Adipocyte (in vitro differentiated cells): ENCODE data around the gene OGFOD2.

Experiments
- DNase-seq: peaks from one replicate; pipeline ENCODE4 v3.0.0-alpha.2; 2015; ENCODE audit warnings: low read depth
- H3K27me3 ChIP-seq: replicated peaks from 2 replicates; pipeline ENCODE4 v1.7.0; 2013; ENCODE audit warnings: mild to moderate bottlenecking, low read length, moderate library complexity; ENCODE audit not compliant: control insufficient read depth, insufficient read depth
- H3K36me3 ChIP-seq: 2 replicates; pipeline ENCODE4 v1.7.0; 2013; ENCODE audit warnings: low read length, mild to moderate bottlenecking, moderate library complexity; ENCODE audit not compliant: control insufficient read depth, insufficient read depth, severe bottlenecking
- H3K4me1 ChIP-seq: 2 replicates; pipeline ENCODE4 v1.7.0; 2013; ENCODE audit warnings: mild to moderate bottlenecking, low read length, moderate library complexity; ENCODE audit not compliant: control insufficient read depth, insufficient read depth
- H3K4me3 ChIP-seq: 2 replicates; pipeline ENCODE4 v1.7.0; 2013; ENCODE audit warnings: mild to moderate bottlenecking, low read length, moderate library complexity
- H3K9ac ChIP-seq: 2 replicates; pipeline ENCODE4 v1.7.0; 2013; ENCODE audit warnings: mild to moderate bottlenecking, low read length, moderate library complexity
- H3K9me3 ChIP-seq: 2 replicates; pipeline ENCODE4 v1.7.0; 2013; ENCODE audit warnings: mild to moderate bottlenecking, low read length, moderate library complexity; ENCODE audit not compliant: control insufficient read depth

The OGFOD2 gene

DNA sequence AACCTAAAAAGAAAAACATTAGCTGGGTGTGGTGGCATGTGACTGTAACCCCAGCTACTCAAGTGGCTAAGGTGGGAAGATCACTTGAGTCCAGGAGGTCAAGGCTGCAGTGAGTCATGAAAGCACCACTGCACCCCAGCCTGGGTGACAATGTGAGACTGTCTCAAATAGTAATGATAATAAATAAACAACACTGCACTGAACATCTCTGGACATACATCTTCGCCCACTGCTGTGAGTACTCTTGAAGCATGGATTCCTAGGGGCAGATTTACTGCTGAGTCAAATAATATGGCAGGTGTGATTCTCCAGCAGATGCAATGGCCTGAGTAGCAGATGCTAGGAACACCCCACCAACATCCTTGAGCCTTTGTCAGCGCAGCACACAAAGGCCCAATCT, 32.4 kb upstream of the OGFOD2 start:
- no peaks in the 10 kb centered on the region for H3K27me3 ChIP-seq
- H3K4me3 ChIP-seq: no peak overlapping the region
- peaks cover 22% of the 10 kb centered on the region for H3K4me1 ChIP-seq
- H3K9me3 ChIP-seq: no peaks in the 10 kb centered on the region
- H3K36me3 ChIP-seq: no peaks in the 10 kb centered on the region
- DNase-seq: no peak
- H3K9ac ChIP-seq: no peak overlapping the region

DNA sequence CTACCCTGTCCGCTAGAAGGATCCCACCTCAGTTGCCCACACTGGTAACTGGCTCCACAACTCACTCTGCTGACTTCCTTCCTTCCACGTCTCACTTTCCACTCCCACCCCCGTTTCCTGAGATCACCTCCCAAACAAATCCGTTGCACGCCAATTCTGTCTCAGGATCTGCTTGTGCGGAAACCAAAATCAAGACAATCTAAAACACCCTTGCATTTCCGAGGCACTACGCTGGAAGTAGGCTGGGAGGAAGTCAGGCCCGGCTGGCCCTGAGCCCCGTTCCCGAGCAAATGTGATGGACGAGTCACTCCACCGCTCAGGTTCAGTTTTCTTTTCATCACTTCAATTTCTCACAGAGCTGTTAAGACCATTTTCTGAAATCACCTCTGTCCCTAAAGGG, 31.8 kb upstream of the OGFOD2 start:
- Histone ChIP-seq H3K36me3 (no peaks in the 10 kb centered on the region), H3K9me3 (no peaks in the 10 kb centered on the region), H3K27me3 (no peaks in the 10 kb centered on the region), H3K9ac (no peak overlapping the region), H3K4me1 (peaks cover 22% of the 10 kb centered on the region), H3K4me3 (no peak overlapping the region)
- no peak for DNase-seq

- peak; percentile 46 for DNase-seq
- Histone ChIP-seq H3K9me3 (no peaks in the 10 kb centered on the region), H3K9ac (no peak overlapping the region), H3K4me1 (peaks cover 22% of the 10 kb centered on the region), H3K27me3 (no peaks in the 10 kb centered on the region), H3K36me3 (no peaks in the 10 kb centered on the region), H3K4me3 (no peak overlapping the region)
These were observed 30.1 kb upstream of the OGFOD2 start for GRCh38 chr12:122944605-122945592.

DNA sequence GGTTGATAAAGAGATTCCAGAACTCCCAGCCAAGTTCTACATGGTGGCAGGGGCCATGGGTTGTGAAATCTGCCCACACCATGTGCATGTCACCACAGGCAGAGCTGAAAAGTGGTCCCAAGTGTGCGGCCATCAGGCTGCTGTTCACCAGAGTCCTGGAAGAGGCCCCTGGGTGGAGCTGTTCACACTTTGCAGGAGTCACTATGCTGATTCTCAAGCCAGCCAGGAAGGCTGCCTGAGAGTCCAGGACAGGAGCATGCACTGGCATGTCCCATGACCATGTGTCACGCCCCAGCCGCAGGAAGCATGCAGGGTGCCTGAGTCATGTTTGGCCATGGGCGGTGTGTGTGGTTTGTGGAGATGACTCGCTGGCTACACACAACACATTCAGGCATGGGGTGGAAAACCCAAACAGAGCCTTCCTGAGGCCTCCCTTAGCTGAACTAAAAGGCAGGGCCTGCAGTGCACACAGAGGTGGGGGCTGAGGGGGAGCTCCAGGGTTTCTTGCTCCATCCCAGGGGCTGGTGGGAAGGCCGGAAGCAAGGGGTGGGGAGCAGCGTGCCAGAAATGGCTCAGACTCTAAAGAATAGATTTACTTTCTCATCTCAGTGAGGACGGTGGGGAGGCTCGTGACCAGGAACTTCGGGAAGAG, 28.2 kb upstream of the OGFOD2 start:
- Histone ChIP-seq H3K27me3 (no peaks in the 10 kb centered on the region), H3K4me3 (no peak overlapping the region), H3K36me3 (no peaks in the 10 kb centered on the region), H3K4me1 (peaks cover 22% of the 10 kb centered on the region), H3K9ac (peak overlapping the region; percentile 6), H3K9me3 (no peaks in the 10 kb centered on the region)
- DNase-seq: peak; percentile 97

DNA sequence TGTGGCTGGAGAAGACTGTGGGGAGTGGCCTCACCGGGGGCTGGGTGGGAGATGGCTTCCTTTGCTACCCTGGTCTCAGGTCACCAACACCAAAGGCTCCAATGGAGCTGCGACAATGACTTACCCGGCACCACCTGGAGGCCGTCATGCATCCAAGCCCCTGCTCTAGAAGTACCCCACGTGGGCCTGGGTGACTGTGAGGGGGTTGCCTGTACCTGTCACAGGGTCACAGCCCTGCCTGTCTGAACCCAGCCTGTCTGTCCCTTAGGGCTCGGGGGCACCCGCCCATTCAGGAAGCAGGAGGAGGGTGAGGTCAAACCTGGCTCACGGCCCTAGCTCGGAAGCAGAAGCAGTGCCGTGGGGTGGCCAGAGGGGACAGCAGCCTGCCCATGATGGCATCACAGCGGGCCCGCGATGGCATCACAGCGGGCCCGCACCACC, 27.7 kb upstream of the OGFOD2 start:
- Histone ChIP-seq H3K27me3 (no peaks in the 10 kb centered on the region), H3K4me1 (peaks cover 22% of the 10 kb centered on the region), H3K9me3 (no peaks in the 10 kb centered on the region), H3K4me3 (no peak overlapping the region), H3K9ac (peak overlapping the region; percentile 6), H3K36me3 (no peaks in the 10 kb centered on the region)
- DNase-seq: no peak

- H3K4me3 ChIP-seq: no peak overlapping the region
- H3K9me3 ChIP-seq: no peaks in the 10 kb centered on the region
- no peak overlapping the region for H3K9ac ChIP-seq
- H3K36me3 ChIP-seq: no peaks in the 10 kb centered on the region
- H3K4me1 ChIP-seq: peaks cover 22% of the 10 kb centered on the region
- no peaks in the 10 kb centered on the region for H3K27me3 ChIP-seq
- no peak for DNase-seq
These were observed 26.4 kb upstream of the OGFOD2 start for GRCh38 chr12:122948605-122949004.

DNA sequence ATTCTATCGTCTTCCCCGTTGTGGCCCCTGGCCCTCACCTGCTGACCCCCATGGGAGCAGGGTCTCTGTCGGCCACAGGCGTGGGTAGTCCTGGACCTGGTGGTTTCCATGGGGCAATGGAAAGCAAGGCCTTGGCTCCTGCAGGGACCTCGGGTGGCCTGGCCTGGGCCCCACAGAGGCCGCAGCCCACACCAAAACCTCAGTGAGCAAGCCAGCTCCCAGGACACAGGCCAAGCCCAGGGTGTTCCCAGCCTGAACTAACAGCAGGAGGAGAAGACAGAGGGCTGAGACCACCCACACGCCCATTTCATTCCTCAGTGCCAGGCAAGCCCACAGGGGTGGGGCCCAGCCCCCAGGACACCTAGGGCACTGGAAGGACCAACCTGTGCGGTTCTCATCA, 25.6 kb upstream of the OGFOD2 start:
- H3K9ac ChIP-seq: no peak overlapping the region
- H3K36me3 ChIP-seq: no peaks in the 10 kb centered on the region
- no peaks in the 10 kb centered on the region for H3K9me3 ChIP-seq
- H3K4me1 ChIP-seq: peaks cover 19% of the 10 kb centered on the region
- no peak overlapping the region for H3K4me3 ChIP-seq
- DNase-seq: no peak
- no peaks in the 10 kb centered on the region for H3K27me3 ChIP-seq

DNA sequence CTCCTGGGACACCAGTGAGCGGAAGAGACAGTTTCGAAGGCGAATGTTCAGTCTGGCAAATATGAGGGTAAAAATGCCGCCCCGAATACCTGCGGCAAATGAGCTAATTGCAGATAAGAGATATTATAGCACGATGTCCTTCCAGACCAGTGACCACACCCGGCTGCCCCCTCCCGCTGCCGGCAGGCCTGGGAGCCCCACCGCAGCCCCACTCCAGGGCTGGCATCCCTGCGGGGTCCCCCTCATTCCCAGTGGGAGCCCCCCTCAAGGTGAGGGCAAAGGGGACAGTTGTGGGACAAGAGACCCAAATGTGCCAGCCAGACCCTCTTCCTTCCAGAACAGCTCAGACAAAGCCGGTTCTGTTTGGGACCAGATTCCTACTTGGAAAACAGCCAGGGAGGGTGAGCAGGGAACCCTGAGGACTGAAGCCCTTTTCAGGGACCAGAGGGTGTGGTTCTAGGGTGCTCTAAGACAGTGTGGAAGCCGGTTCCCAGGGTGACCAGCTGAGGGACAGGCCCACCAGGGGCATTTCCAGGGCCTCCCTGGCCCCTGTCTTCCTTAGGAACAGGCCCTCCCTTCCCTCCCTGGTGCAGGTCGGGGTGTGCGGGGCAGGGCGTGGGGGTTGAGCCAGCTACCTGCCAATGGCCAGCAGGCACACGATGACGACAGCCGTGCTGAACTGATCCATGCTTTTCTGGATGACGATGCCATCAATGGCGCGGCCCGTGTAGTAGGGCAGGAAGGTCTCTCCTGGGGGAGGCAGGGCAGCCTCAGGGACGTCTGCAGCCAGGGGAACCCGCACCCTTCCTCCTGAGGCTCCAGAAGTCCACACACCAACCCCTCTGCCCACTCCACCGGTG, 25.0 kb upstream of the OGFOD2 start:
- Histone ChIP-seq H3K27me3 (no peaks in the 10 kb centered on the region), H3K9ac (no peak overlapping the region), H3K4me1 (peaks cover 14% of the 10 kb centered on the region), H3K9me3 (no peaks in the 10 kb centered on the region), H3K4me3 (no peak overlapping the region), H3K36me3 (no peaks in the 10 kb centered on the region)
- no peak for DNase-seq

GRCh38 chr12:122951406-122951805, 23.6 kb upstream of the OGFOD2 start:
- Histone ChIP-seq H3K27me3 (no peaks in the 10 kb centered on the region), H3K9me3 (no peaks in the 10 kb centered on the region), H3K4me3 (no peak overlapping the region), H3K4me1 (peaks cover 11% of the 10 kb centered on the region), H3K9ac (no peak overlapping the region), H3K36me3 (no peaks in the 10 kb centered on the region)
- DNase-seq: peak; percentile 48

GRCh38 chr12:122951979-122952892, 22.8 kb upstream of the OGFOD2 start:
- DNase-seq: peak; percentile 89

More at GRCh38 chr12:122951979-122952892, 22.8 kb upstream of the OGFOD2 start:
- H3K9ac ChIP-seq: no peak overlapping the region
- no peaks in the 10 kb centered on the region for H3K27me3 ChIP-seq
- H3K4me1 ChIP-seq: peaks cover 3% of the 10 kb centered on the region
- H3K36me3 ChIP-seq: no peaks in the 10 kb centered on the region
- H3K9me3 ChIP-seq: no peaks in the 10 kb centered on the region
- H3K4me3 ChIP-seq: no peak overlapping the region
